ENCODE measurements around the gene ZBTB5. TPM values are rescaled to one million over a fixed set of nuclear protein-coding genes. Genes with fewer than 3 reads are reported as not detected.

ZBTB5 gene
- total and polyA plus RNA-seq, 2 of the 13 experiments (the other 11 are each of a cell fraction or from before 2014, with no cell fraction given), result 12.5 to 20.5 TPM

GRCh38 chr9:37422289-37423104 lies 42.8 kb downstream of the ZBTB5 start, which contains the start of gene GRHPR (continued):
- TF ChIP-seq POGK (CRISPR knock-in tag; conservative IDR thresholded peaks at IDR 0.05) (peak; percentile 40; the same call in 1 of the 2 replicates), ZNF564 (CRISPR knock-in tag; IDR thresholded peaks at IDR 0.05) (peak; percentile 90), ZNF644 (CRISPR knock-in tag; IDR thresholded peaks at IDR 0.05; ENCODE audit: low read depth) (no peak), IKZF1 (IDR thresholded peaks at IDR 0.05) (no peak), ZNF552 (CRISPR knock-in tag; IDR thresholded peaks at IDR 0.05; ENCODE audit: borderline replicate concordance) (no peak), ZNF678 (CRISPR knock-in tag; IDR thresholded peaks at IDR 0.05) (no peak), IKZF5 (CRISPR knock-in tag; IDR thresholded peaks at IDR 0.05) (peak; percentile 72), ZNF777 (CRISPR knock-in tag; IDR thresholded peaks at IDR 0.05) (peak; percentile 49; the same call in 1 of the 2 replicates), GTF3A (CRISPR knock-in tag; conservative IDR thresholded peaks at IDR 0.05) (0 out of 2 replicates have a peak, but pooled peaks have one; percentile 55), ZNF274 (CRISPR knock-in tag; IDR thresholded peaks at IDR 0.05) (peak; percentile 89), CCDC6 (CRISPR knock-in tag; IDR thresholded peaks at IDR 0.05) (peak; percentile 93), RFX5 (IDR thresholded peaks at IDR 0.05; ENCODE audit: low read depth, low read length) (no peak), MIER2 (CRISPR knock-in tag; IDR thresholded peaks at IDR 0.05) (no peak; the same call in 1 of the 2 replicates), ZSCAN30 (CRISPR knock-in tag; IDR thresholded peaks at IDR 0.05) (peak; percentile 73; the same call in 1 of the 2 replicates), ZNF121 (CRISPR knock-in tag; IDR thresholded peaks at IDR 0.05) (peak; percentile 78; the same call in 1 of the 2 replicates), ZFP62 (CRISPR knock-in tag; IDR thresholded peaks at IDR 0.05) (no peak), U2AF1 (optimal IDR thresholded peaks at IDR 0.05; ENCODE audit: low read depth, low read length) (no peak), HINFP (CRISPR knock-in tag; IDR thresholded peaks at IDR 0.05; ENCODE audit: low read depth) (peak; percentile 84; the same call in 1 of the 2 replicates), SALL2 (CRISPR knock-in tag; IDR thresholded peaks at IDR 0.05) (peak; percentile 70; the same call in 1 of the 2 replicates), ZBTB20 (CRISPR knock-in tag; IDR thresholded peaks at IDR 0.05; ENCODE audit: borderline replicate concordance, low read depth) (0 out of 2 replicates have a peak, but pooled peaks have one; percentile 57)
- TF ChIP-seq, protein P1, sequence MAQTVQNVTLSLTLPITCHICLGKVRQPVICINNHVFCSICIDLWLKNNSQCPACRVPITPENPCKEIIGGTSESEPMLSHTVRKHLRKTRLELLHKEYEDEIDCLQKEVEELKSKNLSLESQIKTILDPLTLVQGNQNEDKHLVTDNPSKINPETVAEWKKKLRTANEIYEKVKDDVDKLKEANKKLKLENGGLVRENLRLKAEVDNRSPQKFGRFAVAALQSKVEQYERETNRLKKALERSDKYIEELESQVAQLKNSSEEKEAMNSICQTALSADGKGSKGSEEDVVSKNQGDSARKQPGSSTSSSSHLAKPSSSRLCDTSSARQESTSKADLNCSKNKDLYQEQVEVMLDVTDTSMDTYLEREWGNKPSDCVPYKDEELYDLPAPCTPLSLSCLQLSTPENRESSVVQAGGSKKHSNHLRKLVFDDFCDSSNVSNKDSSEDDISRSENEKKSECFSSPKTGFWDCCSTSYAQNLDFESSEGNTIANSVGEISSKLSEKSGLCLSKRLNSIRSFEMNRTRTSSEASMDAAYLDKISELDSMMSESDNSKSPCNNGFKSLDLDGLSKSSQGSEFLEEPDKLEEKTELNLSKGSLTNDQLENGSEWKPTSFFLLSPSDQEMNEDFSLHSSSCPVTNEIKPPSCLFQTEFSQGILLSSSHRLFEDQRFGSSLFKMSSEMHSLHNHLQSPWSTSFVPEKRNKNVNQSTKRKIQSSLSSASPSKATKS (CRISPR knock-in tag; IDR thresholded peaks at IDR 0.05), result no peak
- TF ChIP-seq, protein P2, sequence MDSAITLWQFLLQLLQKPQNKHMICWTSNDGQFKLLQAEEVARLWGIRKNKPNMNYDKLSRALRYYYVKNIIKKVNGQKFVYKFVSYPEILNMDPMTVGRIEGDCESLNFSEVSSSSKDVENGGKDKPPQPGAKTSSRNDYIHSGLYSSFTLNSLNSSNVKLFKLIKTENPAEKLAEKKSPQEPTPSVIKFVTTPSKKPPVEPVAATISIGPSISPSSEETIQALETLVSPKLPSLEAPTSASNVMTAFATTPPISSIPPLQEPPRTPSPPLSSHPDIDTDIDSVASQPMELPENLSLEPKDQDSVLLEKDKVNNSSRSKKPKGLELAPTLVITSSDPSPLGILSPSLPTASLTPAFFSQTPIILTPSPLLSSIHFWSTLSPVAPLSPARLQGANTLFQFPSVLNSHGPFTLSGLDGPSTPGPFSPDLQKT (CRISPR knock-in tag; IDR thresholded peaks at IDR 0.05; ENCODE audit: borderline replicate concordance), result no peak

Data from HepG2 (cell line).